Ovary (tissue), 9 donors: ENCODE measurements around the gene BARHL1. TPM values are rescaled to one million over a fixed set of nuclear protein-coding genes. Genes with fewer than 3 reads are reported as not detected.

ENCODE experiments used
- DNase-seq, 5 donors: peaks; one replicate each; pipeline ENCODE4 v3.0.0-alpha.2; 2019 to 2020
- H3K27ac ChIP-seq, 2 donors: fragments of 200-600 bp; one replicate each; pipeline versions ENCODE4 v1.5.1 to v1.8.0; 2019 to 2022
- H3K27me3 ChIP-seq: fragments of 200-600 bp; one replicate; pipeline ENCODE4 v1.8.0; 2022
- H3K36me3 ChIP-seq: fragments of 200-600 bp; sonication (generic); one replicate; pipeline ENCODE4 v1.5.1; 2019
- H3K4me1 ChIP-seq: one replicate; pipeline ENCODE4 v1.8.1; 2013; ENCODE audit warnings: mild to moderate bottlenecking, moderate library complexity; ENCODE audit not compliant: insufficient read depth
- H3K4me3 ChIP-seq: fragments of 200-600 bp; sonication (generic); one replicate; pipeline ENCODE4 v1.5.1; 2017
- H3K9me3 ChIP-seq, 2 donors: fragments of 200-600 bp in 1 of 2; sonication (generic) in 1 of 2; one replicate each; pipeline versions ENCODE4 v1.5.1 to v1.8.1; 2013 to 2019; ENCODE audit warnings: mild to moderate bottlenecking in 1 of 2, moderate library complexity in 1 of 2
- EP300 ChIP-seq: sonication (generic); formaldehyde crosslinking; IDR thresholded peaks from one replicate; pipeline ENCODE4 v1.6.1; 2017; ENCODE audit warnings: antibody characterized with exemption
- POLR2A ChIP-seq: fragments of 450-650 bp; IDR thresholded peaks from one replicate; pipeline ENCODE4 v1.6.1; 2017; ENCODE audit warnings: antibody characterized with exemption, mild to moderate bottlenecking, moderate library complexity
- WGBS, 3 donors: extraction: QIAGEN DNeasy Blood & Tissue Kit in 1 of 3; methylation state at CpG; one replicate each; pipeline versions ENCODE4 v1.1.5 to v1.1.7; 2013 to 2017; 5-methylcytosine and 5-hydroxymethylcytosine counted together
- intact Hi-C, 4 donors: fragments of 100-400 bp; cut with DNase I; formaldehyde crosslinking; loops; one replicate each; pipeline versions ENCODE4 v1.11.0 to v1.15.1; 2022 to 2023
- polyA plus RNA-seq, 2 donors: library from polyadenylated mRNA; stranded (reverse); fragments of 200-250 nt in 1 of 2; fragments of 350-450 nt in 1 of 2; fragmentation: Illumina TruSeq in 1 of 2; extraction: RNeasy Lipid Tissue Mini Kit (QIAGEN cat#74804) in 1 of 2; gene quantifications; one replicate each; pipeline ENCODE4 v1.2.3, GENCODE V29; 2013 to 2014
- total RNA-seq, 7 donors: library from RNA; depleted of rRNA in 2 of 7; stranded (reverse); fragments of >200 nt in 2 of 7; fragmentation: NEBNext Ultra II Directional in 3 of 7; extraction: Animal tissue kit (Norgen Biotek cat#: 25700) in 3 of 7; gene quantifications; one replicate each; pipeline versions ENCODE4 v1.1.0 to v1.2.4, GENCODE V29; 2016 to 2023
- TF ChIP-seq, protein P1 (sequence below), 3 donors: fragments of 450-650 bp in 2 of 3; fragments of 200-600 bp in 1 of 3; IDR thresholded peaks; one replicate each; pipeline versions ENCODE4 v1.5.1 to v1.8.0; 2016 to 2022; ENCODE audit warnings: antibody characterized with exemption in 3 of 3, mild to moderate bottlenecking in 1 of 3
- donor health status: DM: no; HTN: no; CAD: no; lungs with moderate emphysema.
- donor health status: DM: no; HTN: no; CAD: no.
- donor health status: Bipolar disorder and iron deficiency.
- donor health status: DM: yes; HTN: yes; CAD: no.
- donor health status: DM: no; HTN: no; CAD: no.
- donor health status: DM: yes; HTN: yes; CAD: no.

Gene BARHL1
- total and polyA plus RNA-seq, 9 donors: not detected

DNA sequence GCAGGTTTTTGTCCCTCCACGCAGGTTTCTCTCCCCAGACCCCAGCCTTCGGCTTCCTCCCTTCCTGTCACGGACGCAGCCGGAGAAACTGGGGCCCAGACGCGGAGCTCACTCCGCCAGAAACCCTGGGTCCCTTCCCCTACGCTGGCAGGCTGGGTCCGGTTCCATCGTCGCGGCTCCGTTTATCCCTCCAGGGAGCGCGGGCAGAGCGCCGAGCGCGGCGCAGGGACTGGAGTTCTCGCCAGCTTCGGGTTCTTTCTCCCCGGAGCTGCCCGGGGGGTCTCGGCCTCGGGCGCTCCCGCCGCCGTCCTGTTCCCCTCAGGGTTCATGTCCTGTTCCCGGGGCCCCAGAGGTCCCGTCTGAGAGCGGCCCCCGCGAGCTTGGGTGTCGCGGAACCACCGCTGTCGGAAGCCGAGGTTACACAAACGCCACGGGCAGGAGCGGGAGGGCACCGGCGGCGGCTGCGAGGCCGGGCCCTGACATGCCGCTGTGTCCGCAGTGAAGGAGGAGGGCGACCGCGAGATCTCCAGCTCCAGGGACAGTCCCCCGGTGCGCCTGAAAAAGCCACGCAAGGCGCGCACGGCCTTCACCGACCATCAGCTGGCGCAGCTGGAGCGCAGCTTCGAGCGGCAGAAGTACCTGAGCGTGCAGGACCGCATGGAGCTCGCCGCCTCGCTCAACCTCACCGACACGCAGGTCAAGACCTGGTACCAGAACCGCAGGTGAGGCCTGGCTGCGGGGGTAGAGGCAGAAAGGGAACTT, 4.6 kb downstream of the BARHL1 start:
- no peaks in the 10 kb centered on the region for H3K9me3 ChIP-seq
- no peak overlapping the region for H3K27ac ChIP-seq
- peaks cover 1% of the 10 kb centered on the region for H3K4me1 ChIP-seq
- H3K27me3 ChIP-seq: peaks cover 4% of the 10 kb centered on the region
- WGBS, 3 donors: 4 to 5% (median 4%) methylated on average over 35 to 74 of the region's 74 CpGs
- intact Hi-C loops: no loop called here
- H3K36me3 ChIP-seq: no peaks in the 10 kb centered on the region
- TF ChIP-seq POLR2A (no peak), EP300 (no peak)
- TF ChIP-seq, protein P1, sequence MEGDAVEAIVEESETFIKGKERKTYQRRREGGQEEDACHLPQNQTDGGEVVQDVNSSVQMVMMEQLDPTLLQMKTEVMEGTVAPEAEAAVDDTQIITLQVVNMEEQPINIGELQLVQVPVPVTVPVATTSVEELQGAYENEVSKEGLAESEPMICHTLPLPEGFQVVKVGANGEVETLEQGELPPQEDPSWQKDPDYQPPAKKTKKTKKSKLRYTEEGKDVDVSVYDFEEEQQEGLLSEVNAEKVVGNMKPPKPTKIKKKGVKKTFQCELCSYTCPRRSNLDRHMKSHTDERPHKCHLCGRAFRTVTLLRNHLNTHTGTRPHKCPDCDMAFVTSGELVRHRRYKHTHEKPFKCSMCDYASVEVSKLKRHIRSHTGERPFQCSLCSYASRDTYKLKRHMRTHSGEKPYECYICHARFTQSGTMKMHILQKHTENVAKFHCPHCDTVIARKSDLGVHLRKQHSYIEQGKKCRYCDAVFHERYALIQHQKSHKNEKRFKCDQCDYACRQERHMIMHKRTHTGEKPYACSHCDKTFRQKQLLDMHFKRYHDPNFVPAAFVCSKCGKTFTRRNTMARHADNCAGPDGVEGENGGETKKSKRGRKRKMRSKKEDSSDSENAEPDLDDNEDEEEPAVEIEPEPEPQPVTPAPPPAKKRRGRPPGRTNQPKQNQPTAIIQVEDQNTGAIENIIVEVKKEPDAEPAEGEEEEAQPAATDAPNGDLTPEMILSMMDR (IDR thresholded peaks at IDR 0.05): no peak
- H3K4me3 ChIP-seq: no peak overlapping the region
- no peak for DNase-seq

DNA sequence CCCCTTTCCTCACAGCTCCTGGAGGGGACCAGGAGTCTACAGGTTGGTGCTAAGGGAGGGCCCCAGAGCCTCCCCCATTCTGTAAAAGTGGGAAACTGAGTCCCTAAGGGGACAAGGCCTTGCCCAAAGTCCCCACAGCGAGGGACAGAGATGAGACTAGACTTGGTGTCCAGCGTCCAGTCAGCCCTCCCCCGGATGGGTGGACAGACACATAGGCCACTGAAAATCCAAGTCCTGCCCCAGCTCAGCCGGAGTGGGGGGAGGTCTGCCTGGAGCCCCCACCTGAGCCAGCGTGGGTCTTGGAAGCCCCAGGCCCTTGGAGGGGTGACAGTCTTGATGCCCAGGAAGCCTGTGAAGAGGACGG, 5.2 kb downstream of the BARHL1 start:
- no peaks in the 10 kb centered on the region for H3K36me3 ChIP-seq
- H3K4me1 ChIP-seq: no peaks in the 10 kb centered on the region
- 12 to 22% (median 14%) methylated on average over 6 of the region's 6 CpGs for WGBS, 3 donors
- no peak for DNase-seq
- intact Hi-C loops: no loop called here
- no peak overlapping the region for H3K4me3 ChIP-seq
- H3K27ac ChIP-seq: no peak overlapping the region
- H3K27me3 ChIP-seq: peaks cover 4% of the 10 kb centered on the region
- TF ChIP-seq, protein P1 (IDR thresholded peaks at IDR 0.05): no peak
- TF ChIP-seq POLR2A (no peak), EP300 (no peak)
- no peaks in the 10 kb centered on the region for H3K9me3 ChIP-seq

DNA sequence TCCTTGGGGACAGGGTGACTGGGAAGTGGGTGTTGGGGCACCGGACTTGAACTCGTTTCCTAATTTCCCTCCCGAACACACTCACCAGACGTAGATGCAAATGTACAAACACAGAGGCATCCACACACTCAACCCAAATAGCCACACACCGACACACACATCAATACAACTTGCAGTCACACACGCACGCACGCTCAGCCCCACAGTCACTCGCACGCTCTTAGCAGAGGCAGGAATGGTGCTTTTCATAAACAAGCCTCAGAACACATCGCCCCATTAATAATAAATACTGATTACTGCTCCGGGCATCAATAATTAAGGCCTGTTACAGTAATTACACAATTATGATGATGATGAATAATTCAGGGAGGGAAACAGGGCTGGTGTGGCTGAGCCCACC, 5.7 kb downstream of the BARHL1 start:
- no peaks in the 10 kb centered on the region for H3K9me3 ChIP-seq
- 23 to 33% (median 27%) methylated on average over 12 of the region's 12 CpGs for WGBS, 3 donors
- intact Hi-C loops: no loop called here
- H3K36me3 ChIP-seq: no peaks in the 10 kb centered on the region
- TF ChIP-seq EP300 (no peak), POLR2A (no peak)
- TF ChIP-seq, protein P1 (IDR thresholded peaks at IDR 0.05): no peak
- H3K27me3 ChIP-seq: peaks cover 4% of the 10 kb centered on the region
- no peak overlapping the region for H3K27ac ChIP-seq
- DNase-seq: no peak
- H3K4me1 ChIP-seq: no peaks in the 10 kb centered on the region
- H3K4me3 ChIP-seq: no peak overlapping the region

DNA sequence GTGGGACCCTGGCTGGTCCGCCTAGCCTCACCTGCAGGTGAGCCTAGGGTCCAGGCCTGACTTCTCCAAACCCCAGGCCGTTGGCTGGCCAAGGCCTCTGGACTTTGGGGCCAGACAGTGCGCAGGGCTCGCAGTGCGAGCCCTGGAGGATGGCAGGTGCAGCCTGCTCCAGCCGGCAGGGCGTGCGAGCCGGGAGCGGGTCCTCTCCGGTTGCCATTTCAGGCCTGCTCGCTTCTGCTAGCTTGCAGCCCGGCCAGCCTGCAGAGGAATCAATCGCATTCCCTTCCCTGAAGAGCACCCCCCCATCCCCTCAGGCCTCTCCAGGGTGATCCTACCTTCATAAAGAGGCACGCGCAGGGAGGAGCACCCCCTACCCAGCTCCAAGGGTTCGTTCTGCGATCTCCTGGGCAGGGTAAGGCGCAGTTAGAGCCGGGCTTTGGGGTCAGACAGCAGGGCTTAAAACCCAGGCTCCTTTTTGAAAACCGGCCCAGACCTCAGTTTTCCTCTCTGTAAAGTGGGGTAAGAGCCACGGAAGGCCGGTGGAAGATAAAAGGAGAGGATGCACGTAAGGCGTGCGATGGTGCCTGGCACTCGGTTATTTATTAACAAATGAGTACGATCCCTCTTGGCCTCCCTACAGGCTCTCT, 6.2 kb downstream of the BARHL1 start:
- no peaks in the 10 kb centered on the region for H3K36me3 ChIP-seq
- peak overlapping the region in 1 of 2 donors; percentile 1 for H3K27ac ChIP-seq
- peaks cover 4% of the 10 kb centered on the region for H3K27me3 ChIP-seq
- H3K4me3 ChIP-seq: no peak overlapping the region
- DNase-seq: no peak
- 5 to 13% (median 7%) methylated on average over 28 of the region's 28 CpGs for WGBS, 3 donors
- H3K4me1 ChIP-seq: no peaks in the 10 kb centered on the region
- no peak for TF ChIP-seq EP300
- TF ChIP-seq POLR2A: no peak
- TF ChIP-seq, protein P1 (IDR thresholded peaks at IDR 0.05): no peak
- intact Hi-C loops: no loop called here
- no peaks in the 10 kb centered on the region for H3K9me3 ChIP-seq
